Endothelial cell of umbilical vein (primary cell): ENCODE data around the gene MYO9A. TPM values are rescaled to one million over a fixed set of nuclear protein-coding genes. Genes with fewer than 3 reads are reported as not detected.

Source experiments
- BruUV-seq: library from RNA; stranded (reverse); fragments of 400-500 nt; replicated peaks from 2 replicates; lab custom pipeline; 2021; lab: Mats Ljungman, UMichigan
- CTCF ChIA-PET: fragments of 300-600, 350-600 bp; sonication (Branson Sonifier 250); formaldehyde crosslinking; loops from one replicate; lab custom pipeline; 2021; ENCODE audit warnings: antibody characterized with exemption, inconsistent platforms; lab: Charles Lee
- POLR2A ChIA-PET: fragments of 300-600, 350-600 bp; sonication (Branson Sonifier 250); formaldehyde crosslinking; loops from one replicate; lab custom pipeline; 2021; ENCODE audit warnings: antibody characterized with exemption, inconsistent platforms; lab: Charles Lee
- DNase-seq: peaks from one replicate; pipeline ENCODE4 v3.0.0-alpha.2; 2011; ENCODE audit warnings: low read depth, low spot score
- FAIRE-seq: peaks from 2 replicates; lab custom pipeline; 2011; peaks lifted over from hg19 to GRCh38; lab: Jason Lieb, UNC
- H2AFZ ChIP-seq: 2 replicates; pipeline ENCODE4 v1.6.0; 2012; ENCODE audit warnings: low read depth, low read length, control low read depth, inconsistent platforms
- H3K27ac ChIP-seq: 2 replicates; pipeline ENCODE4 v1.5.1; 2011; ENCODE audit warnings: low read depth, mild to moderate bottlenecking, control low read depth, low read length, moderate library complexity; ENCODE audit not compliant: insufficient read depth
- H3K27me3 ChIP-seq, 2 experiments: 2 replicates each; pipeline versions ENCODE4 v1.6.0 to v1.6.1; 2011; ENCODE audit warnings: low read length in 2 of 2, mixed read lengths in 1 of 2; ENCODE audit not compliant: control insufficient read depth in 2 of 2, insufficient read depth in 2 of 2
- H3K36me3 ChIP-seq, 2 experiments: 2 replicates in 1 of 2; 3 replicates in 1 of 2; pipeline ENCODE4 v1.5.1; 2011; ENCODE audit warnings: low read length in 2 of 2, mild to moderate bottlenecking in 1 of 2, moderate library complexity in 1 of 2; ENCODE audit not compliant: control insufficient read depth in 2 of 2, insufficient read depth in 2 of 2; ENCODE audit errors: extremely low read depth in 1 of 2
- H3K4me1 ChIP-seq: 3 replicates; pipeline ENCODE4 v1.5.1; 2011; ENCODE audit warnings: mild to moderate bottlenecking, low read length; ENCODE audit not compliant: control insufficient read depth, insufficient read depth; ENCODE audit errors: extremely low read depth
- H3K4me2 ChIP-seq: 2 replicates; pipeline ENCODE4 v1.6.1; 2011; ENCODE audit warnings: low read length, control low read depth, mixed read lengths; ENCODE audit not compliant: insufficient read depth
- H3K4me3 ChIP-seq, 3 experiments: fragments of 200-600 bp in 1 of 3; sonication (generic), shearing (Covaris generic) in 1 of 3; replicated peaks in 1 of 3; 2 replicates each; pipeline ENCODE4 v1.5.1; 2011 to 2016; ENCODE audit warnings: control low read depth in 3 of 3, low read length in 3 of 3, mild to moderate bottlenecking in 2 of 3, inconsistent platforms in 1 of 3, low read depth in 1 of 3, moderate library complexity in 1 of 3; ENCODE audit not compliant: insufficient read depth in 1 of 3
- H3K79me2 ChIP-seq: 2 replicates; pipeline ENCODE4 v1.6.0; 2012; ENCODE audit warnings: low read length, inconsistent platforms; ENCODE audit not compliant: control insufficient read depth, insufficient read depth
- H3K9ac ChIP-seq: replicated peaks from 2 replicates; pipeline ENCODE3; 2011; ENCODE audit warnings: low read length, control low read depth; ENCODE audit not compliant: insufficient read depth; ENCODE audit errors: extremely low read depth
- H3K9me1 ChIP-seq: replicated peaks from 3 replicates; pipeline ENCODE4 v1.6.0; 2011; ENCODE audit warnings: mild to moderate bottlenecking, low read length; ENCODE audit not compliant: control insufficient read depth, insufficient read depth; ENCODE audit errors: extremely low read depth
- H3K9me3 ChIP-seq: replicated peaks from 2 replicates; pipeline ENCODE4 v1.5.1; 2012; ENCODE audit warnings: low read length, inconsistent platforms; ENCODE audit not compliant: control insufficient read depth, insufficient read depth
- H4K20me1 ChIP-seq: replicated peaks from 2 replicates; pipeline ENCODE3; 2011; ENCODE audit warnings: mild to moderate bottlenecking, low read length; ENCODE audit not compliant: control insufficient read depth, insufficient read depth; ENCODE audit errors: extremely low read depth
- EZH2 ChIP-seq: IDR thresholded peaks from 2 replicates; pipeline ENCODE4 v1.6.1; 2012; ENCODE audit warnings: borderline replicate concordance, low read depth, mild to moderate bottlenecking, moderate library complexity, low read length, inconsistent platforms; ENCODE audit not compliant: severe bottlenecking
- FOS ChIP-seq: IDR thresholded peaks from 2 replicates; pipeline ENCODE4 v1.6.1; 2011; ENCODE audit warnings: mild to moderate bottlenecking, low read length, moderate library complexity, borderline replicate concordance; ENCODE audit not compliant: insufficient read depth
- GATA2 ChIP-seq: IDR thresholded peaks from 2 replicates; pipeline ENCODE4 v1.7.0; 2011; ENCODE audit warnings: low read depth, mild to moderate bottlenecking, moderate library complexity, mixed read lengths, low read length; ENCODE audit not compliant: insufficient read length, insufficient read depth
- JUN ChIP-seq: IDR thresholded peaks from 2 replicates; pipeline ENCODE4 v1.6.1; 2011; ENCODE audit warnings: borderline replicate concordance, low read depth; ENCODE audit not compliant: insufficient read length, insufficient read depth
- MYC ChIP-seq: IDR thresholded peaks from one replicate; pipeline ENCODE4 v1.6.1; 2011; ENCODE audit warnings: mild to moderate bottlenecking, low read depth, low read length
- POLR2A ChIP-seq: IDR thresholded peaks from 2 replicates; pipeline ENCODE4 v1.6.1; 2012; ENCODE audit warnings: low read depth, mild to moderate bottlenecking, control low read depth, low read length
- POLR2AphosphoS5 ChIP-seq: IDR thresholded peaks from 2 replicates; pipeline ENCODE4 v1.6.1; 2012; ENCODE audit warnings: low read depth, mild to moderate bottlenecking, control low read depth, low read length, moderate library complexity; ENCODE audit not compliant: insufficient read depth
- dilution Hi-C: fragments of 300-500 bp; cut with MboI; formaldehyde crosslinking; loops from one replicate; pipeline ENCODE4 v1.15.0; 2019; ENCODE audit warnings: low sequenced_read_pairs; ENCODE audit not compliant: extremely low pct_ligation_motif_present
- intact Hi-C: fragments of 100-400 bp; cut with micrococcal nuclease; formaldehyde crosslinking; loops from one replicate; pipeline ENCODE4 v1.10.0; 2022
- polyA plus RNA-seq, 4 experiments: library from polyadenylated mRNA; depleted of rRNA in 3 of 4; stranded (reverse) in 3 of 4; unstranded in 1 of 4; fragments of >200 nt; gene quantifications; 2 replicates each; pipeline versions ENCODE4 v1.2.1 to v1.2.3, GENCODE V29; 2011 to 2012; ENCODE audit warnings: missing spikeins in 1 of 4
- total RNA-seq: library from RNA; stranded (reverse); gene quantifications from 2 replicates; pipeline ENCODE4 v1.2.3, GENCODE V29; 2021
- TF ChIP-seq, protein P1 (sequence below), 2 donors: IDR thresholded peaks; 1 replicate in 1 of 2; 2 replicates in 1 of 2; pipeline ENCODE4 v1.5.1; 2011; ENCODE audit warnings: low read length in 2 of 2, mild to moderate bottlenecking in 2 of 2, moderate library complexity in 2 of 2, control low read depth in 1 of 2, inconsistent platforms in 1 of 2, low read depth in 1 of 2; ENCODE audit not compliant: insufficient read depth in 1 of 2; ENCODE audit errors: extremely low read depth in 1 of 2
- TF ChIP-seq, protein P2 (sequence below): IDR thresholded peaks from 2 replicates; pipeline ENCODE4 v1.6.1; 2011; ENCODE audit not compliant: insufficient read depth, insufficient read length

MYO9A gene
- total and polyA plus RNA-seq, 2 donors (not counting 3 experiments of a cell fraction or from before 2014, with no cell fraction given): 6.4 to 30.3 TPM

DNA sequence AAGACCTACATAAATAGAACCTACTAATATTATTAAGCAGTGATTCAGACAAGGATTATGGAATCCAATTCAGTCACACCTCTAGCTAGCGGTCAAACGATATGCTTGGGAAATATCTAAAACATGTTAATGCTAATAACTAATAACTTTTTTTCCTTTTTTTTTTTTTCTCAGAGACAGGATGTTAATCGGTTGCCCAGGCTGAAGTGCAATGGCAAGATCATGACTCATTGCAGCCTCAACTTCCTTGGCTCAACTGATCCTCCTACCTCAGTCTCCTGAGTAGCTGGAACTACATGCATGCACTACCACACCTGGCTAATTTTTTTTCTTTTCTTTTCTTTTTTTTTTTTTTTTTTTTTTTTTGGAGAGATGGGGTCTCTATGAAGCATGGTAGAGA, 183.5 kb downstream of the MYO9A start:
- Histone ChIP-seq H3K9me1 (no peaks in the 10 kb centered on the region), H3K79me2 (no peaks in the 10 kb centered on the region), H3K27me3 (no peaks in the 10 kb centered on the region), H2AFZ (no peak overlapping the region), H3K4me2 (no peak overlapping the region), H3K4me3 (no peak overlapping the region), H3K27ac (no peak overlapping the region), H3K4me1 (no peaks in the 10 kb centered on the region), H3K9ac (no peak overlapping the region), H3K9me3 (no peaks in the 10 kb centered on the region), H3K36me3 (peaks cover 0 to 2% of the 10 kb centered on the region in 2 experiments), H4K20me1 (no peaks in the 10 kb centered on the region)
- CTCF ChIA-PET: interaction anchor here (0.7 kb wide), 1 partner anchor 183 kb away, joined by 5 read pairs; the partner anchor contains the start of gene MYO9A
- intact Hi-C loops: no loop called here
- dilution Hi-C loops: no loop called here
- BruUV-seq: no TSS peak
- TF ChIP-seq, protein P1, sequence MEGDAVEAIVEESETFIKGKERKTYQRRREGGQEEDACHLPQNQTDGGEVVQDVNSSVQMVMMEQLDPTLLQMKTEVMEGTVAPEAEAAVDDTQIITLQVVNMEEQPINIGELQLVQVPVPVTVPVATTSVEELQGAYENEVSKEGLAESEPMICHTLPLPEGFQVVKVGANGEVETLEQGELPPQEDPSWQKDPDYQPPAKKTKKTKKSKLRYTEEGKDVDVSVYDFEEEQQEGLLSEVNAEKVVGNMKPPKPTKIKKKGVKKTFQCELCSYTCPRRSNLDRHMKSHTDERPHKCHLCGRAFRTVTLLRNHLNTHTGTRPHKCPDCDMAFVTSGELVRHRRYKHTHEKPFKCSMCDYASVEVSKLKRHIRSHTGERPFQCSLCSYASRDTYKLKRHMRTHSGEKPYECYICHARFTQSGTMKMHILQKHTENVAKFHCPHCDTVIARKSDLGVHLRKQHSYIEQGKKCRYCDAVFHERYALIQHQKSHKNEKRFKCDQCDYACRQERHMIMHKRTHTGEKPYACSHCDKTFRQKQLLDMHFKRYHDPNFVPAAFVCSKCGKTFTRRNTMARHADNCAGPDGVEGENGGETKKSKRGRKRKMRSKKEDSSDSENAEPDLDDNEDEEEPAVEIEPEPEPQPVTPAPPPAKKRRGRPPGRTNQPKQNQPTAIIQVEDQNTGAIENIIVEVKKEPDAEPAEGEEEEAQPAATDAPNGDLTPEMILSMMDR (IDR thresholded peaks at IDR 0.05; ENCODE audit: extremely low read depth in 1 of 2, insufficient read depth in 1 of 2, low read depth in 1 of 2, low read length in 2 of 2): no peak
- TF ChIP-seq EZH2 (no peak), POLR2AphosphoS5 (no peak)
- POLR2A ChIA-PET: no interaction called here
- DNase-seq (no peak), FAIRE-seq (no peak)

DNA sequence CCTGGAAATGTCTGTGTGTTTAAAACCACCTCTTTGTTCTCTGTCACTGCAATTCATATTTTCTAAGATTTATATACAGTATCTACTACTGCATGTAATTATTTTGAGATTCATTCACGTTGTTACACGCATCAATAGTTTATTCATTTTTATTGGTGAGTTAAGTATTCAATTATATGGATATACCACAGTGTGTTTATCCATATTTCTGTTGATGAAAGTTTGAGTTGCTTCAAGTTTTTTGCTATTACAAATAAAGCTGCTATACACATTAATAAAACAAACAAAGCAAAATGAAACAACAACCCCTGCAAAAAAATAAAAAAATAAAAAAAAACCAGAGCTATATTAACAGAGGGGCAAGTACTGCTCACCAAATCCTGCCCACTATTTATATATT, 185.3 kb downstream of the MYO9A start:
- no peak for FAIRE-seq
- no peak for DNase-seq
- dilution Hi-C loops: no loop called here
- no peaks in the 10 kb centered on the region for H3K27me3 ChIP-seq
- H3K36me3 ChIP-seq: peaks cover 0 to 2% of the 10 kb centered on the region in 2 experiments
- H4K20me1 ChIP-seq: no peaks in the 10 kb centered on the region
- H3K9me1 ChIP-seq: no peaks in the 10 kb centered on the region
- no peak overlapping the region for H3K4me2 ChIP-seq
- CTCF ChIA-PET: interaction anchor here (1.1 to 1.2 kb wide), 2 partner anchors 11 to 17 kb away, joined by 3 to 4 read pairs; no protein-coding TSS in a partner anchor
- no peak overlapping the region for H3K4me3 ChIP-seq
- POLR2A ChIA-PET: interaction anchor here (0.7 kb wide), 1 partner anchor 26 kb away, joined by 3 read pairs; no protein-coding TSS in a partner anchor
- no peaks in the 10 kb centered on the region for H3K9me3 ChIP-seq
- H3K9ac ChIP-seq: no peak overlapping the region
- no peak overlapping the region for H3K27ac ChIP-seq
- H2AFZ ChIP-seq: no peak overlapping the region
- intact Hi-C loops: no loop called here
- BruUV-seq: no TSS peak
- no peaks in the 10 kb centered on the region for H3K4me1 ChIP-seq
- H3K79me2 ChIP-seq: no peaks in the 10 kb centered on the region
- TF ChIP-seq, protein P2, sequence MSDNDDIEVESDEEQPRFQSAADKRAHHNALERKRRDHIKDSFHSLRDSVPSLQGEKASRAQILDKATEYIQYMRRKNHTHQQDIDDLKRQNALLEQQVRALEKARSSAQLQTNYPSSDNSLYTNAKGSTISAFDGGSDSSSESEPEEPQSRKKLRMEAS: no peak
- TF ChIP-seq POLR2A: no peak
- TF ChIP-seq GATA2: no peak
- TF ChIP-seq MYC: no peak
- no peak for TF ChIP-seq JUN
- TF ChIP-seq, protein P1 (IDR thresholded peaks at IDR 0.05; ENCODE audit: extremely low read depth in 1 of 2, insufficient read depth in 1 of 2, low read depth in 1 of 2, low read length in 2 of 2): no peak
- no peak for TF ChIP-seq POLR2AphosphoS5
- TF ChIP-seq FOS: no peak
- no peak for TF ChIP-seq EZH2
